Endothelial cell of umbilical vein (primary cell): ENCODE measurements around the gene NWD2. TPM values are rescaled to one million over a fixed set of nuclear protein-coding genes. Genes with fewer than 3 reads are reported as not detected.

Experiments used
- microRNA-seq: library from miRNA; unstranded; fragments of <30 nt; microRNA quantifications from one replicate; pipeline ENCODE4 v1.2.0, GENCODE V29; 2021; ENCODE audit warnings: borderline number of aligned reads, borderline replicate concordance
- polyA plus RNA-seq, 4 experiments: library from polyadenylated mRNA; depleted of rRNA in 3 of 4; stranded (reverse) in 3 of 4; unstranded in 1 of 4; fragments of >200 nt; gene quantifications; 2 replicates each; pipeline versions ENCODE4 v1.2.1 to v1.2.3, GENCODE V29; 2011 to 2012; ENCODE audit warnings: missing spikeins in 1 of 4
- small RNA-seq: library from RNA; depleted of rRNA; stranded (forward); fragments of <200 nt; gene quantifications from one replicate; pipeline ENCODE3, GENCODE V24; 2012; ENCODE audit warnings: low replicate concordance, low read depth; ENCODE audit not compliant: insufficient read depth, insufficient read length
- total RNA-seq: library from RNA; stranded (reverse); gene quantifications from 2 replicates; pipeline ENCODE4 v1.2.3, GENCODE V29; 2021

NWD2 gene
- total and polyA plus RNA-seq, 2 donors (not counting 3 experiments of a cell fraction or from before 2014, with no cell fraction given) = not detected

Small RNAs within 50 kb of the gene (microRNA-seq; reads per million reads assigned to microRNA genes)
- gene MIR4801 = not detected

Small RNAs within 50 kb of the gene (small RNA-seq; reads per million reads assigned to genes)
- gene MIR4801 = not detected
